Measurements from ENCODE around the gene TBC1D9B.
"Not testable (repeated sequence)": the region's sequence is repeated elsewhere in the genome, so short reads cannot be mapped to it uniquely, and the experiment has no call there.

TBC1D9B gene

GRCh38 chr5:179836225-179837019 lies 71.3 kb downstream of the TBC1D9B start:
- peaks cover 52% of the 10 kb centered on the region for H3K36me3 ChIP-seq (ENCODE audit: control insufficient read depth, low read length)
- H3K4me3 ChIP-seq (ENCODE audit: low read length): no peak overlapping the region
- no peaks in the 10 kb centered on the region for H3K4me1 ChIP-seq (ENCODE audit: control insufficient read depth, low read length)
- no peaks in the 10 kb centered on the region for H3K9me3 ChIP-seq (ENCODE audit: control insufficient read depth, insufficient read depth, low read length)
- H3F3A ChIP-seq (ENCODE audit: control insufficient read depth, insufficient read depth): no peaks in the 10 kb centered on the region
- TF ChIP-seq, protein P1, sequence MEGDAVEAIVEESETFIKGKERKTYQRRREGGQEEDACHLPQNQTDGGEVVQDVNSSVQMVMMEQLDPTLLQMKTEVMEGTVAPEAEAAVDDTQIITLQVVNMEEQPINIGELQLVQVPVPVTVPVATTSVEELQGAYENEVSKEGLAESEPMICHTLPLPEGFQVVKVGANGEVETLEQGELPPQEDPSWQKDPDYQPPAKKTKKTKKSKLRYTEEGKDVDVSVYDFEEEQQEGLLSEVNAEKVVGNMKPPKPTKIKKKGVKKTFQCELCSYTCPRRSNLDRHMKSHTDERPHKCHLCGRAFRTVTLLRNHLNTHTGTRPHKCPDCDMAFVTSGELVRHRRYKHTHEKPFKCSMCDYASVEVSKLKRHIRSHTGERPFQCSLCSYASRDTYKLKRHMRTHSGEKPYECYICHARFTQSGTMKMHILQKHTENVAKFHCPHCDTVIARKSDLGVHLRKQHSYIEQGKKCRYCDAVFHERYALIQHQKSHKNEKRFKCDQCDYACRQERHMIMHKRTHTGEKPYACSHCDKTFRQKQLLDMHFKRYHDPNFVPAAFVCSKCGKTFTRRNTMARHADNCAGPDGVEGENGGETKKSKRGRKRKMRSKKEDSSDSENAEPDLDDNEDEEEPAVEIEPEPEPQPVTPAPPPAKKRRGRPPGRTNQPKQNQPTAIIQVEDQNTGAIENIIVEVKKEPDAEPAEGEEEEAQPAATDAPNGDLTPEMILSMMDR (IDR thresholded peaks at IDR 0.05; ENCODE audit: low read depth, low read length, poor library complexity, severe bottlenecking): no peak
- TF ChIP-seq EZH2phosphoT487 (IDR thresholded peaks at IDR 0.05; ENCODE audit: borderline replicate concordance, low read length): no peak
- H4K20me1 ChIP-seq (ENCODE audit: control insufficient read depth, insufficient read depth, low read depth, low read length): no peaks in the 10 kb centered on the region
- no peaks in the 10 kb centered on the region for H3K9me2 ChIP-seq (replicated peaks; ENCODE audit: control insufficient read depth, low read length)
- H3K27me3 ChIP-seq (ENCODE audit: control insufficient read depth, low read length): no peaks in the 10 kb centered on the region
- no peak overlapping the region for H3K4me2 ChIP-seq (ENCODE audit: low read length)
- H3K27ac ChIP-seq (ENCODE audit: low read depth, low read length): no peak overlapping the region
- no peaks in the 10 kb centered on the region for H3K79me2 ChIP-seq (ENCODE audit: control insufficient read depth, low read length)

- not testable (repeated sequence) for H3K27me3 ChIP-seq (ENCODE audit: control insufficient read depth, low read length); H3K4me1 ChIP-seq (ENCODE audit: control insufficient read depth, low read length); H3K4me2 ChIP-seq (ENCODE audit: low read length); H3K9me3 ChIP-seq (ENCODE audit: control insufficient read depth, insufficient read depth, low read length); H4K20me1 ChIP-seq (ENCODE audit: control insufficient read depth, insufficient read depth, low read depth, low read length); H3K27ac ChIP-seq (ENCODE audit: low read depth, low read length); H3K9me2 ChIP-seq (replicated peaks; ENCODE audit: control insufficient read depth, low read length); H3F3A ChIP-seq (ENCODE audit: control insufficient read depth, insufficient read depth); H3K79me2 ChIP-seq (ENCODE audit: control insufficient read depth, low read length); H3K4me3 ChIP-seq (ENCODE audit: low read length)
- peaks cover 52% of the 10 kb centered on the region for H3K36me3 ChIP-seq (ENCODE audit: control insufficient read depth, low read length)
Measured at GRCh38 chr5:179834871-179835270, 72.8 kb downstream of the TBC1D9B start.

DNA sequence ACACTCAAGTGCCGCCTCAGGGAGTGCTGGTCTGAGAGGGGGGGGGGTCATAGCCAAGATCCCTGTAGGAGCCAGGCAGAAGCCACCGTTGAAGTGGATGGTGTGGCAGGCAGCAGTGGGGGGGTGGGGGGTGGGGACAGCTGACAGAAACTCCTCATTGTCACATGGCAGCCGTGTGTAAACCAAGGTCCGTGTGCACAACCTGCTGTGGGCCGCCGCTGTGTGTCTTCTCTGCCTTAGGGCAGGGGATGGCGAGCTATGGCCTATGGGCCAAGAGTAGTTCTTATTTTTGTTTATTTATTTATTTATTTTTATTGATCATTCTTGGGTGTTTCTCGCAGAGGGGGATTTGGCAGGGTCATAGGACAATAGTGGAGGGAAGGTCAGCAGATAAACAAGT lies 73.6 kb downstream of the TBC1D9B start:
- Histone ChIP-seq H3K9me3 (ENCODE audit: control insufficient read depth, insufficient read depth, low read length) (no peaks in the 10 kb centered on the region), H3K27me3 (ENCODE audit: control insufficient read depth, low read length) (no peaks in the 10 kb centered on the region), H3K27ac (ENCODE audit: low read depth, low read length) (no peak overlapping the region), H3K79me2 (ENCODE audit: control insufficient read depth, low read length) (no peaks in the 10 kb centered on the region), H3K4me3 (ENCODE audit: low read length) (no peak overlapping the region), H3K4me1 (ENCODE audit: control insufficient read depth, low read length) (no peaks in the 10 kb centered on the region), H3K4me2 (ENCODE audit: low read length) (no peak overlapping the region), H4K20me1 (ENCODE audit: control insufficient read depth, insufficient read depth, low read depth, low read length) (no peaks in the 10 kb centered on the region), H3K36me3 (ENCODE audit: control insufficient read depth, low read length) (peaks cover 53% of the 10 kb centered on the region), H3F3A (ENCODE audit: control insufficient read depth, insufficient read depth) (no peaks in the 10 kb centered on the region), H3K9me2 (replicated peaks; ENCODE audit: control insufficient read depth, low read length) (no peaks in the 10 kb centered on the region)
- no peak for TF ChIP-seq EZH2phosphoT487 (IDR thresholded peaks at IDR 0.05; ENCODE audit: borderline replicate concordance, low read length)
- TF ChIP-seq, protein P1 (IDR thresholded peaks at IDR 0.05; ENCODE audit: low read depth, low read length, poor library complexity, severe bottlenecking): no peak

DNA sequence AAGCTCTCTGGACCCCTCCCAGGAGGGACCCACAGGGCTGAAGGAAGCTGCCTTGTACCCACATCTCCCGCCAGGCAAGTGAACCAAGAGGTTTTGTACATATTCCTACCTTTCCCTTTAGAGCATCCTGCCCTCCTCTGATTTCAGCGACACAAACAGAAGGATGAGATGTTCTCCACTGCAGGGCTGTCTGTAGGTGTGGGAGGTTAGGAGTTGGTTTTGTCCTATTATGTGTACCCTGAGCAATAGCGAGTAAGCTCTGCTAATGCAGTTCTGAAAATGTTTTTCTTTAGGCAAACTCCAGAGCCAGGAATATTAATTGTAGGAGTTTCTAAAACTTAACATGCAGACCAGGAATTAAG lies 74.0 kb downstream of the TBC1D9B start:
- Histone ChIP-seq H3K27me3 (ENCODE audit: control insufficient read depth, low read length) (no peaks in the 10 kb centered on the region), H3K79me2 (ENCODE audit: control insufficient read depth, low read length) (no peaks in the 10 kb centered on the region), H3K27ac (ENCODE audit: low read depth, low read length) (no peak overlapping the region), H3K4me1 (ENCODE audit: control insufficient read depth, low read length) (no peaks in the 10 kb centered on the region), H3K4me3 (ENCODE audit: low read length) (no peak overlapping the region), H3K36me3 (ENCODE audit: control insufficient read depth, low read length) (peaks cover 57% of the 10 kb centered on the region), H3F3A (ENCODE audit: control insufficient read depth, insufficient read depth) (no peaks in the 10 kb centered on the region), H3K4me2 (ENCODE audit: low read length) (no peak overlapping the region), H3K9me2 (replicated peaks; ENCODE audit: control insufficient read depth, low read length) (no peaks in the 10 kb centered on the region), H3K9me3 (ENCODE audit: control insufficient read depth, insufficient read depth, low read length) (no peaks in the 10 kb centered on the region), H4K20me1 (ENCODE audit: control insufficient read depth, insufficient read depth, low read depth, low read length) (no peaks in the 10 kb centered on the region)
- no peak for TF ChIP-seq EZH2phosphoT487 (IDR thresholded peaks at IDR 0.05; ENCODE audit: borderline replicate concordance, low read length)
- TF ChIP-seq, protein P1 (IDR thresholded peaks at IDR 0.05; ENCODE audit: low read depth, low read length, poor library complexity, severe bottlenecking): no peak

All from DOHH2 (cell line).